SU-DHL-6 (cell line): ENCODE results near the gene LEKR1.

Experiments
- H2AFZ ChIP-seq: fragments of 200-600 bp; sonication (generic); 2 replicates; pipeline ENCODE4 v1.6.1; 2014; ENCODE audit warnings: low read depth, mild to moderate bottlenecking, moderate library complexity, mixed read lengths, antibody characterized with exemption, low read length; ENCODE audit not compliant: severe bottlenecking
- H3F3A ChIP-seq: fragments of 200-600 bp; shearing (Covaris generic); 2 replicates; pipeline ENCODE4 v1.6.0; 2016; ENCODE audit warnings: antibody characterized with exemption, mild to moderate bottlenecking; ENCODE audit not compliant: insufficient read depth
- H3K27ac ChIP-seq: fragments of 200-600 bp; sonication (generic); 2 replicates; pipeline ENCODE4 v1.5.1; 2016; ENCODE audit warnings: low read depth, mild to moderate bottlenecking, low read length, moderate library complexity, mixed read lengths
- H3K27me3 ChIP-seq: fragments of 200-600 bp; sonication (generic), shearing (Covaris generic); 2 replicates; pipeline ENCODE4 v1.6.0; 2014; ENCODE audit warnings: mild to moderate bottlenecking, low read length
- H3K36me3 ChIP-seq: fragments of 200-600 bp; sonication (generic); 2 replicates; pipeline ENCODE4 v1.6.1; 2014; ENCODE audit warnings: mild to moderate bottlenecking, low read length, mixed read lengths
- H3K4me2 ChIP-seq: fragments of 300-600, 200-600 bp; shearing (Covaris generic), sonication (generic); 2 replicates; pipeline ENCODE4 v1.6.0; 2014; ENCODE audit warnings: low read length, low read depth, mild to moderate bottlenecking; ENCODE audit not compliant: poor library complexity, severe bottlenecking
- H3K4me3 ChIP-seq: fragments of 200-600 bp; sonication (generic); 2 replicates; pipeline ENCODE4 v1.5.1; 2014; ENCODE audit warnings: antibody characterized with exemption, low read length, mild to moderate bottlenecking, mixed read lengths; ENCODE audit not compliant: insufficient read depth, poor library complexity, severe bottlenecking
- H3K79me2 ChIP-seq: fragments of 200-600 bp; sonication (generic); 2 replicates; pipeline ENCODE4 v1.6.1; 2014; ENCODE audit warnings: mild to moderate bottlenecking, low read length, moderate library complexity; ENCODE audit not compliant: insufficient read depth
- H3K9ac ChIP-seq: fragments of 200-600 bp; sonication (generic); 2 replicates; pipeline ENCODE4 v1.7.0; 2014; ENCODE audit warnings: mild to moderate bottlenecking, low read length
- H3K9me2 ChIP-seq: fragments of 200-600 bp; sonication (generic); replicated peaks from 2 replicates; pipeline ENCODE4 v1.6.1; 2014; ENCODE audit warnings: low read length; ENCODE audit not compliant: insufficient read depth
- H3K9me3 ChIP-seq: fragments of 200-600 bp; sonication (generic); 2 replicates; pipeline ENCODE4 v1.6.1; 2014; ENCODE audit warnings: low read length, mixed read lengths; ENCODE audit not compliant: insufficient read depth
- H4K20me1 ChIP-seq: fragments of 200-600 bp; sonication (generic); 2 replicates; pipeline ENCODE4 v1.6.1; 2014; ENCODE audit warnings: low read depth, mild to moderate bottlenecking, antibody characterized with exemption, low read length, moderate library complexity, mixed read lengths
- CTCF ChIP-seq: fragments of 200-600 bp; sonication (generic); IDR thresholded peaks from one replicate; pipeline ENCODE4 v1.5.1; 2017; ENCODE audit warnings: antibody characterized with exemption, mild to moderate bottlenecking, low read length, moderate library complexity; ENCODE audit not compliant: insufficient read depth, poor library complexity, severe bottlenecking
- EZH2phosphoT487 ChIP-seq: fragments of 200-600 bp; sonication (generic), shearing (Covaris generic); conservative IDR thresholded peaks from 2 replicates; pipeline ENCODE4 v1.6.1; 2018; ENCODE audit warnings: mild to moderate bottlenecking, antibody characterized with exemption, low read length, moderate library complexity, mixed read lengths

The LEKR1 gene

DNA sequence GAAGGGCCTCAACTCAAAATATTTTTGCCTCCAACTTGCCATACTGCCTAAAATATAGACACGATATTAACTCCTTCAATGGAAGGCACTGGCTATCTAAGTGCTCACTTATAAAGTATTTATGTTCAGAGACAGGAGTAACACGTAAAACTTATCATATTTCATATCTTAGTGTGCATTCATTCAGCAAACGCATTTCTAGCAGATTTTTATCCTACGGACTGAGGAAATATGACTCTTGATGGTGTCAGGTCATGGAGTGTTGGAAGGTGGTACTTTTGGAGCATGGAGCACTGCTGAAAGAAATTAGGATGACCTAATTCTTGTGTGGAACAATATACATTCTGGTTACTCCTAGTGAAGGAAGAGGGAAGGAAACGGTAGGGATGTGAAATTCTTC is 43.8 kb upstream of the LEKR1 start:
- Histone ChIP-seq H2AFZ (no peak overlapping the region), H3K4me3 (no peak overlapping the region), H3K4me2 (no peak overlapping the region), H3K9me2 (no peaks in the 10 kb centered on the region), H3K9ac (no peak overlapping the region), H4K20me1 (no peaks in the 10 kb centered on the region), H3K27me3 (no peaks in the 10 kb centered on the region), H3K36me3 (no peaks in the 10 kb centered on the region), H3K79me2 (no peaks in the 10 kb centered on the region), H3K27ac (no peak overlapping the region), H3K9me3 (no peaks in the 10 kb centered on the region), H3F3A (no peaks in the 10 kb centered on the region)
- TF ChIP-seq EZH2phosphoT487 (no peak), CTCF (no peak)

DNA sequence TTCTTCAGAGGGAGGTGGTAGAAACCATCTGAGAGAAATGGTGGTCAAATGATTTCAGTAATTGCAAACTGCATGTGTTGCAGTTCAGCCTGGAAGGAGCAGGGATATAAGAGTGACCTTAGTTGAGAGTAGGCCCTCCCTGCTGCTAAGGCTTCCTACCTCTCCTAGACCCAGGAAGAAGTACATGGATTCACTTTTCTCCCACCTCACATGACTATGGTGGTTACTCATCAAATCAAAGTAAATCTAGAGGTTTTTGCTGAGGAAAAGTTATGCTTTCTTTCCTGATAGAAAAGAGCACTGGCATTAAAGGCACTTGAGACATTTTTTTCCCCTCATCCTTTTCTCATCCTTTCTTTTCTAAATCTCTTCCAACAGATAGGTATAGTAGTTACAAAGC is 43.2 kb upstream of the LEKR1 start:
- Histone ChIP-seq H3K9me2 (no peaks in the 10 kb centered on the region), H4K20me1 (no peaks in the 10 kb centered on the region), H3K79me2 (no peaks in the 10 kb centered on the region), H2AFZ (no peak overlapping the region), H3K27me3 (no peaks in the 10 kb centered on the region), H3K9ac (no peak overlapping the region), H3F3A (no peaks in the 10 kb centered on the region), H3K9me3 (no peaks in the 10 kb centered on the region), H3K27ac (no peak overlapping the region), H3K36me3 (no peaks in the 10 kb centered on the region), H3K4me2 (no peak overlapping the region), H3K4me3 (no peak overlapping the region)
- TF ChIP-seq EZH2phosphoT487: no peak
- no peak for TF ChIP-seq CTCF

- no peak overlapping the region for H3K9ac ChIP-seq
- H3K9me2 ChIP-seq: no peaks in the 10 kb centered on the region
- TF ChIP-seq EZH2phosphoT487: no peak
- no peak for TF ChIP-seq CTCF
- no peaks in the 10 kb centered on the region for H3K36me3 ChIP-seq
- no peaks in the 10 kb centered on the region for H3K27me3 ChIP-seq
- H3F3A ChIP-seq: no peaks in the 10 kb centered on the region
- H3K79me2 ChIP-seq: no peaks in the 10 kb centered on the region
- no peak overlapping the region for H2AFZ ChIP-seq
- no peaks in the 10 kb centered on the region for H3K9me3 ChIP-seq
- no peak overlapping the region for H3K4me2 ChIP-seq
- no peak overlapping the region for H3K27ac ChIP-seq
- no peak overlapping the region for H3K4me3 ChIP-seq
- H4K20me1 ChIP-seq: no peaks in the 10 kb centered on the region
Observed at GRCh38 chr3:156787001-156787400, 39.2 kb upstream of the LEKR1 start.
